ENCODE measurements around the gene VWA2.

The VWA2 gene

DNA sequence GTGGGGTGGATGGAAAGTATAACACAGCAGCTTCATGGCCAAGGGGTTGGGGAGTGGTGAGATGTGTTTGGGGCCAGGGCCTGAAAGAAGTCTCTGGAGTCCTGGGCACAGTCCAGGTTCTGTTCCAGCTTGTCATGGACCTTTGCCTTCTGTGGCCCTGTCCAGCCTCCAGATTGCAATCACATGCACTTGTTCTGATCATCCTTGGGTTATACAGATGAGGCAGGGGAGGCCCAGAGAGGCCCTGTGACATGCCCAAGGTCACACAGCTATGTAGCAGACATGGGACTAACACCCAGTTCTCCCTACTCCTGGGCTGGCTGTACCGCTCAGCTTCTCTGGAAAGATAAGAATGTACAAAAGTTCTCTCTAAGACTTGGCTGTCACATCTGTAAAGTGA is 11.7 kb downstream of the VWA2 start:
- Mint-ChIP-seq H3K27me3 (ENCODE audit: low read depth) (peaks cover 33% of the 10 kb centered on the region), H3K9me3 (peaks cover 5% of the 10 kb centered on the region)

DNA sequence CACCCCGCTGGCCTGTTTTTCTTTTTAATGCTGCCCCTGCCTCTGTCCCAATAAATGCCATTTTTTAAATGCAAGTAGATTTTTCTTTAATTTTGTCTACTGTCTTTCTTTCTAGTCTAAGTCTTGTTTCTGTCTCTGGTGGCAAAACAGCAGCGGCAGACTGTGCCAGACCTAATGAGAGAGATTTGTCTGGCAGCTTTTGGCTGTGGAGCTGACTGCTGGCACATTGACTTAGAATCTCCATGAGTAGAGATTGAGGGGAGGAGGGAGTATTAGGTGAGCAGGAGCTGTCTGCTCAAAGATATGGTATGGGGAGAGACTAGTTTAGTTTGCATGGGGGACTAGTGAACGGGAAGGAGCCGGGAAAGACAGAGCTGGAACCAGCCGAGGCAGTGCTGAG is 13.0 kb downstream of the VWA2 start:
- H3K9me3 Mint-ChIP-seq, result peaks cover 5% of the 10 kb centered on the region
- H3K4me1 Mint-ChIP-seq, result peaks cover 18% of the 10 kb centered on the region
- no peak overlapping the region for H3K4me3 Mint-ChIP-seq
- TF ChIP-seq, protein P1, sequence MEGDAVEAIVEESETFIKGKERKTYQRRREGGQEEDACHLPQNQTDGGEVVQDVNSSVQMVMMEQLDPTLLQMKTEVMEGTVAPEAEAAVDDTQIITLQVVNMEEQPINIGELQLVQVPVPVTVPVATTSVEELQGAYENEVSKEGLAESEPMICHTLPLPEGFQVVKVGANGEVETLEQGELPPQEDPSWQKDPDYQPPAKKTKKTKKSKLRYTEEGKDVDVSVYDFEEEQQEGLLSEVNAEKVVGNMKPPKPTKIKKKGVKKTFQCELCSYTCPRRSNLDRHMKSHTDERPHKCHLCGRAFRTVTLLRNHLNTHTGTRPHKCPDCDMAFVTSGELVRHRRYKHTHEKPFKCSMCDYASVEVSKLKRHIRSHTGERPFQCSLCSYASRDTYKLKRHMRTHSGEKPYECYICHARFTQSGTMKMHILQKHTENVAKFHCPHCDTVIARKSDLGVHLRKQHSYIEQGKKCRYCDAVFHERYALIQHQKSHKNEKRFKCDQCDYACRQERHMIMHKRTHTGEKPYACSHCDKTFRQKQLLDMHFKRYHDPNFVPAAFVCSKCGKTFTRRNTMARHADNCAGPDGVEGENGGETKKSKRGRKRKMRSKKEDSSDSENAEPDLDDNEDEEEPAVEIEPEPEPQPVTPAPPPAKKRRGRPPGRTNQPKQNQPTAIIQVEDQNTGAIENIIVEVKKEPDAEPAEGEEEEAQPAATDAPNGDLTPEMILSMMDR (IDR thresholded peaks at IDR 0.05; ENCODE audit: unreplicated experiment in 3 of 3), result no peak
- no peak overlapping the region for H3K27ac Mint-ChIP-seq
- H3K36me3 Mint-ChIP-seq (ENCODE audit: low read depth), result no peaks in the 10 kb centered on the region
- H3K27me3 Mint-ChIP-seq (ENCODE audit: low read depth), result peaks cover 22% of the 10 kb centered on the region

More for the DNA sequence above, 11.7 kb downstream of the VWA2 start:
- Mint-ChIP-seq H3K4me1 (peaks cover 11% of the 10 kb centered on the region), H3K27ac (peak overlapping the region in 1 of 3 experiments; percentile 46), H3K36me3 (ENCODE audit: low read depth) (no peaks in the 10 kb centered on the region), H3K4me3 (no peak overlapping the region)
- TF ChIP-seq, protein P1 (IDR thresholded peaks at IDR 0.05; ENCODE audit: unreplicated experiment in 3 of 3), result no peak

DNA sequence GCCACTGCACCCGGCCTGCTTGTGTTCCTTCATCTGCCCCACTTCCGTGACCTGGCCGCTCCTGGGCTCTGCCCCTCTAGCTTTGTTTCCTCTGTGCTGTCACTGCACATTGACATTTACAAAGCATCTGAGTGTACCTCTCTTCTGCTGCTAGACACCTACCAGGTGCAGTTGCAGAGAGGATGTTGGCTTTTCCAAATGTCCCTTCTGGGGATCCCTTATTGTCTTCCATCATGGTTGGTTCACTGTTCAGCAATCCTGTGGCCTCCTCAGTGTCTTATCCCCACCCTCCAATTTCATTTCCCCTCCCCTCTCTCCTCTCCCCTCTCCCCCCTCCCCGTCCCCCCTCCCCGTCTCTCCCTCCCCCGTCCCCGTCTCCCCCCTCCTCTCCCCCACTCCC is 13.8 kb downstream of the VWA2 start:
- Mint-ChIP-seq H3K4me3 (no peak overlapping the region), H3K4me1 (peaks cover 26% of the 10 kb centered on the region), H3K27ac (no peak overlapping the region), H3K9me3 (peaks cover 5% of the 10 kb centered on the region), H3K36me3 (ENCODE audit: low read depth) (no peaks in the 10 kb centered on the region), H3K27me3 (ENCODE audit: low read depth) (peaks cover 22% of the 10 kb centered on the region)
- TF ChIP-seq, protein P1 (IDR thresholded peaks at IDR 0.05; ENCODE audit: unreplicated experiment in 3 of 3), result no peak

DNA sequence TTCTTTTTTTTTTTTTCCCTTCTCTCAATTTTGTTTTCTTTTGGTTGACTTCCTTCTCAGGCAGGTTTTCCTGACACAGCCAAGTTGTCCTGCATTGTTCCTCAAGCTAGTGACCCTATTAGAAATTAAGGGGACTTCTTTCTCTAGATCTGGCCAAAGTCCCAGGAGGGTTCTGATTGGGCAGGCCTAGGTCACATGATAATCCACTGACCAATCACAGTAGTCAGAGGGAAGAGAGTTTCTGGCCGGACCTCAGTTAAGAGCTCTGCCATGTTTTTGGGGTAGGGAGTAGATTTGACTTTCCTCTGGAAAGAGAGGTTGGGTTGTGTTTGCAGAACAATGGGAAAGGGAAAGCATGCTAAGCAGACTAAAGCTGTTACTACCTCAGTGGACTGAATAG is 16.2 kb downstream of the VWA2 start:
- Mint-ChIP-seq H3K36me3 (ENCODE audit: low read depth) (no peaks in the 10 kb centered on the region), H3K27ac (no peak overlapping the region), H3K27me3 (ENCODE audit: low read depth) (peaks cover 18% of the 10 kb centered on the region), H3K4me1 (peaks cover 35% of the 10 kb centered on the region), H3K4me3 (no peak overlapping the region), H3K9me3 (peaks cover 5% of the 10 kb centered on the region)
- TF ChIP-seq, protein P1 (IDR thresholded peaks at IDR 0.05; ENCODE audit: unreplicated experiment in 3 of 3), result no peak

DNA sequence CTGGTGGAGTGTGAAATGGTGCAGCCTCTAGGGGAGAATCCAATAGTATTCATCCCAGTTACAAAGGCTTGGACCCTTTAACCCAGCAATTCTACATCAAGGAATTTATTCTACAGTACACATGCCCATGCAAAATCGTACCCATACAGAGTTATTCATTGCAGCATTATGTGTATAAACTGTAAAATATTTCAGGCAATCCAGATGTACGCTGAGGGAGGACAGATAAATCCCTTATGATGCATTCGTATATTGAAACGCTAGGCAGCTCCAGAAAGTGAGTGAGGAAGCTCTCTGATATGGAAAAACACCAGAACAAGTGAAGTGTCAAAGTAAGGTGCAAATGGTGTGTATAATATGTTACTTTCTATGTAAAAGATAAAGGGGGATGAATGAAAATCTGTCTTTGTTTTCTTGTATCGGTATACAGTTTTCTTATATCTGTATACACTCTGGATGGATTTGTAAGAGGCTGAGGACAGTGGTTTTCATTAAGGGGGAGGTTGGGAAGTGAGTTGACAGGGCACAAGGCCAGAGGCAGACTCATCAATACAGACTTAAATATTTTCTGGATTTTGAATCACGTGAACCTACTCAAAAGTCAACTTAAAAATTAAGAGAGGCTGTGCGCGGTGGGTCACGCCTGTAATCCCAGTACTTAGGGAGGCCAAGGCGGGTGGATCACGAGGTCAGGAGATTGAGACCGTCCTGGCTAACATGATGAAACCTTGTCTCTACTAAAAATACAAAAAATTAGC is 17.1 kb downstream of the VWA2 start:
- Mint-ChIP-seq H3K27me3 (ENCODE audit: low read depth) (peaks cover 16% of the 10 kb centered on the region), H3K4me3 (no peak overlapping the region), H3K36me3 (ENCODE audit: low read depth) (no peaks in the 10 kb centered on the region), H3K4me1 (peaks cover 31% of the 10 kb centered on the region), H3K27ac (no peak overlapping the region), H3K9me3 (peaks cover 5% of the 10 kb centered on the region)
- TF ChIP-seq, protein P1 (IDR thresholded peaks at IDR 0.05; ENCODE audit: unreplicated experiment in 3 of 3), result no peak

DNA sequence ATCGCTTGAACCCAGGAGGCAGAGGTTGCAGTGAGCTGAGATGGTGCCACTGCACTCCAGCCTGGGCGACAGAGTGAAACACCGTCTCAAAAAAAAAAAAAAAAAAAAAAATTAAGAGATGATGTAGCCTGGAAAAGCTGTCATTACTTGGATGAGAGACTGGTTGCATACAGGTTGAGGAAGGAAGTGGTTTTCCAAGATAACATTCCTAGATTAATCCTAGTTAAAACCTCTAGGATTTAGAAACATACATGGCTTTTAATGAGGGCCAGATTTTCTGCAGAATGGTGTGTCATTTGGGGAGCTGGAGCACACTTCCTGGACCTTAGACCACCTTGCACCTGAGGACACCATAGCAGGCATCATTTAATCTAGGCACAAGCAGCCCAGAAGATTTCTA is 17.8 kb downstream of the VWA2 start:
- H3K27me3 Mint-ChIP-seq (ENCODE audit: low read depth), result peaks cover 14% of the 10 kb centered on the region
- no peak overlapping the region for H3K4me3 Mint-ChIP-seq
- H3K27ac Mint-ChIP-seq, result no peak overlapping the region
- H3K9me3 Mint-ChIP-seq, result peaks cover 5% of the 10 kb centered on the region
- TF ChIP-seq, protein P1 (IDR thresholded peaks at IDR 0.05; ENCODE audit: unreplicated experiment in 3 of 3), result no peak
- no peaks in the 10 kb centered on the region for H3K36me3 Mint-ChIP-seq (ENCODE audit: low read depth)
- peaks cover 28% of the 10 kb centered on the region for H3K4me1 Mint-ChIP-seq

All from nephron (organoid).